GM23338 (cell line): ENCODE data around the gene MMADHC. TPM values are rescaled to one million over a fixed set of nuclear protein-coding genes. Genes with fewer than 3 reads are reported as not detected.
"Not testable (repeated sequence)": the region's sequence is repeated elsewhere in the genome, so short reads cannot be mapped to it uniquely, and the experiment has no call there.

Experiments used
- ATAC-seq: fragments of 200-7000 bp; cut with Tn5 transposase; 3 replicates; pipeline ENCODE4 v1.9.1; 2020
- DNase-seq: peaks from one replicate; pipeline ENCODE4 v3.0.0-alpha.2; 2015; ENCODE audit warnings: low spot score
- H2AFZ ChIP-seq: fragments of 200-600 bp; sonication (generic); 2 replicates; pipeline ENCODE4 v1.8.0; 2016; ENCODE audit warnings: antibody characterized with exemption, mild to moderate bottlenecking, moderate library complexity
- H3F3A ChIP-seq: fragments of 200-600 bp; sonication (generic); replicated peaks from 2 replicates; pipeline ENCODE4 v1.8.0; 2017; ENCODE audit warnings: antibody characterized with exemption, mixed run types, low read depth
- H3K27ac ChIP-seq: fragments of 200-600 bp; sonication (generic); 2 replicates; pipeline ENCODE4 v1.6.1; 2016; ENCODE audit warnings: low read depth
- H3K27me3 ChIP-seq: fragments of 200-600 bp; sonication (generic); 2 replicates; pipeline ENCODE4 v1.8.0; 2016; ENCODE audit warnings: mild to moderate bottlenecking, mixed run types, moderate library complexity; ENCODE audit not compliant: insufficient read depth
- H3K36me3 ChIP-seq: fragments of 200-600 bp; sonication (generic); 2 replicates; pipeline ENCODE4 v1.8.0; 2016; ENCODE audit warnings: mild to moderate bottlenecking; ENCODE audit not compliant: insufficient read depth
- H3K4me1 ChIP-seq: fragments of 200-600 bp; sonication (generic); 2 replicates; pipeline ENCODE4 v1.8.0; 2016; ENCODE audit warnings: mild to moderate bottlenecking, moderate library complexity; ENCODE audit not compliant: insufficient read depth
- H3K4me2 ChIP-seq: fragments of 200-600 bp; sonication (generic); 2 replicates; pipeline ENCODE4 v1.7.1; 2017; ENCODE audit warnings: mixed run types
- H3K4me3 ChIP-seq: fragments of 200-600 bp; sonication (generic); 2 replicates; pipeline ENCODE4 v1.6.1; 2016; ENCODE audit warnings: mixed run types
- H3K79me2 ChIP-seq: fragments of 200-600 bp; sonication (generic); replicated peaks from 2 replicates; pipeline ENCODE4 v1.8.0; 2017; ENCODE audit warnings: mild to moderate bottlenecking; ENCODE audit not compliant: insufficient read depth
- H3K9me2 ChIP-seq: fragments of 200-600 bp; sonication (generic); 2 replicates; pipeline ENCODE4 v1.8.0; 2017; ENCODE audit not compliant: insufficient read depth
- H4K20me1 ChIP-seq: fragments of 200-600 bp; sonication (generic); replicated peaks from 2 replicates; pipeline ENCODE4 v1.8.0; 2017; ENCODE audit warnings: mild to moderate bottlenecking; ENCODE audit not compliant: insufficient read depth
- H3K27ac Mint-ChIP-seq: 2 replicates; pipeline ENCODE4 v1.8.0; 2020; ENCODE audit warnings: inconsistent platforms, mild to moderate bottlenecking, moderate library complexity, mixed read lengths
- H3K27me3 Mint-ChIP-seq: 3 replicates; pipeline ENCODE4 v1.8.0; 2022; ENCODE audit warnings: low read depth, mild to moderate bottlenecking, moderate library complexity, mixed read lengths, inconsistent platforms; ENCODE audit not compliant: insufficient read depth, poor library complexity
- H3K36me3 Mint-ChIP-seq: 3 replicates; pipeline ENCODE4 v1.8.0; 2021; ENCODE audit warnings: low read depth, mild to moderate bottlenecking, inconsistent platforms, moderate library complexity, mixed read lengths
- H3K4me1 Mint-ChIP-seq: 3 replicates; pipeline ENCODE4 v1.8.0; 2020; ENCODE audit warnings: mild to moderate bottlenecking, inconsistent platforms, mixed read lengths
- H3K4me3 Mint-ChIP-seq: 3 replicates; pipeline ENCODE4 v1.8.0; 2021; ENCODE audit warnings: moderate library complexity, mild to moderate bottlenecking, inconsistent platforms, mixed read lengths
- H3K9me3 Mint-ChIP-seq: 3 replicates; pipeline ENCODE4 v1.8.0; 2020; ENCODE audit warnings: moderate library complexity, mild to moderate bottlenecking, inconsistent platforms, mixed read lengths
- POLR2AphosphoS5 ChIP-seq: IDR thresholded peaks from 2 replicates; pipeline ENCODE4 v1.6.1; 2016; ENCODE audit warnings: antibody characterized with exemption, low read depth
- STAT1 ChIP-seq: IDR thresholded peaks from one replicate; pipeline ENCODE4 v1.6.1; 2016; ENCODE audit warnings: antibody characterized with exemption; ENCODE audit not compliant: unreplicated experiment
- ZNF114 ChIP-seq: fragments of 250-450 bp; sonication (Bioruptor Pico); IDR thresholded peaks from 2 replicates; pipeline ENCODE4 v1.5.0; 2020; ENCODE audit warnings: mild to moderate bottlenecking, moderate library complexity
- polyA plus RNA-seq: library from polyadenylated mRNA; unstranded; fragments of >200 nt; fragmentation: Nextera tagmentation; extraction: Ambion mirVana; gene quantifications from 2 replicates; pipeline ENCODE4 v1.2.1, GENCODE V29; 2016
- total RNA-seq: library from RNA; depleted of rRNA; stranded (reverse); fragments of >200 nt; shearing (Covaris generic); gene quantifications from 2 replicates; pipeline ENCODE4 v1.2.3, GENCODE V29; 2014
- TF ChIP-seq, protein P1 (sequence below): fragments of 250-450 bp; sonication (Bioruptor Pico); IDR thresholded peaks from 2 replicates; pipeline ENCODE4 v1.5.0; 2020; ENCODE audit warnings: mild to moderate bottlenecking, moderate library complexity
- TF ChIP-seq, protein P2 (sequence below): IDR thresholded peaks from one replicate; pipeline ENCODE4 v1.6.1; 2018; ENCODE audit warnings: antibody characterized with exemption; ENCODE audit not compliant: unreplicated experiment

Gene MMADHC
- total and polyA plus RNA-seq, 2 experiments from 2014 or later = 135 to 163 TPM

DNA sequence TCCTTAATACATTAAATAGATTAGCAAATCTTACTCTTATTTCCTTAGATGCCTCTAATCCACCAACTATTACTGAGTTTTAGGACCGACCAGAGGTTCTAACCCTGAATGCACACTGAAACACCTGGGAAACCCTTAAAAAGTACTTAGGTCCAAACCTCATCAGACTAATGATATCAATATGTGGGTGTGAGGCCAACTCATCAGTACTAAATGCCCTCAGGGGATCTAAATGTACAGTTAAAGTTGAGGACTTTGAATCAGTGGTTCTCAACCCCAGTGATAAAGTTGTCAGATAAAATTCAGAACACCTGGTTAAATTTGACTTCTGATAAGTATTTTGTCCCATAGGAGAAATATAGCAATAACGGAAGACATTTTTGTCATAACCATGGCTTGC is 20.9 kb downstream of the MMADHC start (continued):
- TF ChIP-seq, protein P1, sequence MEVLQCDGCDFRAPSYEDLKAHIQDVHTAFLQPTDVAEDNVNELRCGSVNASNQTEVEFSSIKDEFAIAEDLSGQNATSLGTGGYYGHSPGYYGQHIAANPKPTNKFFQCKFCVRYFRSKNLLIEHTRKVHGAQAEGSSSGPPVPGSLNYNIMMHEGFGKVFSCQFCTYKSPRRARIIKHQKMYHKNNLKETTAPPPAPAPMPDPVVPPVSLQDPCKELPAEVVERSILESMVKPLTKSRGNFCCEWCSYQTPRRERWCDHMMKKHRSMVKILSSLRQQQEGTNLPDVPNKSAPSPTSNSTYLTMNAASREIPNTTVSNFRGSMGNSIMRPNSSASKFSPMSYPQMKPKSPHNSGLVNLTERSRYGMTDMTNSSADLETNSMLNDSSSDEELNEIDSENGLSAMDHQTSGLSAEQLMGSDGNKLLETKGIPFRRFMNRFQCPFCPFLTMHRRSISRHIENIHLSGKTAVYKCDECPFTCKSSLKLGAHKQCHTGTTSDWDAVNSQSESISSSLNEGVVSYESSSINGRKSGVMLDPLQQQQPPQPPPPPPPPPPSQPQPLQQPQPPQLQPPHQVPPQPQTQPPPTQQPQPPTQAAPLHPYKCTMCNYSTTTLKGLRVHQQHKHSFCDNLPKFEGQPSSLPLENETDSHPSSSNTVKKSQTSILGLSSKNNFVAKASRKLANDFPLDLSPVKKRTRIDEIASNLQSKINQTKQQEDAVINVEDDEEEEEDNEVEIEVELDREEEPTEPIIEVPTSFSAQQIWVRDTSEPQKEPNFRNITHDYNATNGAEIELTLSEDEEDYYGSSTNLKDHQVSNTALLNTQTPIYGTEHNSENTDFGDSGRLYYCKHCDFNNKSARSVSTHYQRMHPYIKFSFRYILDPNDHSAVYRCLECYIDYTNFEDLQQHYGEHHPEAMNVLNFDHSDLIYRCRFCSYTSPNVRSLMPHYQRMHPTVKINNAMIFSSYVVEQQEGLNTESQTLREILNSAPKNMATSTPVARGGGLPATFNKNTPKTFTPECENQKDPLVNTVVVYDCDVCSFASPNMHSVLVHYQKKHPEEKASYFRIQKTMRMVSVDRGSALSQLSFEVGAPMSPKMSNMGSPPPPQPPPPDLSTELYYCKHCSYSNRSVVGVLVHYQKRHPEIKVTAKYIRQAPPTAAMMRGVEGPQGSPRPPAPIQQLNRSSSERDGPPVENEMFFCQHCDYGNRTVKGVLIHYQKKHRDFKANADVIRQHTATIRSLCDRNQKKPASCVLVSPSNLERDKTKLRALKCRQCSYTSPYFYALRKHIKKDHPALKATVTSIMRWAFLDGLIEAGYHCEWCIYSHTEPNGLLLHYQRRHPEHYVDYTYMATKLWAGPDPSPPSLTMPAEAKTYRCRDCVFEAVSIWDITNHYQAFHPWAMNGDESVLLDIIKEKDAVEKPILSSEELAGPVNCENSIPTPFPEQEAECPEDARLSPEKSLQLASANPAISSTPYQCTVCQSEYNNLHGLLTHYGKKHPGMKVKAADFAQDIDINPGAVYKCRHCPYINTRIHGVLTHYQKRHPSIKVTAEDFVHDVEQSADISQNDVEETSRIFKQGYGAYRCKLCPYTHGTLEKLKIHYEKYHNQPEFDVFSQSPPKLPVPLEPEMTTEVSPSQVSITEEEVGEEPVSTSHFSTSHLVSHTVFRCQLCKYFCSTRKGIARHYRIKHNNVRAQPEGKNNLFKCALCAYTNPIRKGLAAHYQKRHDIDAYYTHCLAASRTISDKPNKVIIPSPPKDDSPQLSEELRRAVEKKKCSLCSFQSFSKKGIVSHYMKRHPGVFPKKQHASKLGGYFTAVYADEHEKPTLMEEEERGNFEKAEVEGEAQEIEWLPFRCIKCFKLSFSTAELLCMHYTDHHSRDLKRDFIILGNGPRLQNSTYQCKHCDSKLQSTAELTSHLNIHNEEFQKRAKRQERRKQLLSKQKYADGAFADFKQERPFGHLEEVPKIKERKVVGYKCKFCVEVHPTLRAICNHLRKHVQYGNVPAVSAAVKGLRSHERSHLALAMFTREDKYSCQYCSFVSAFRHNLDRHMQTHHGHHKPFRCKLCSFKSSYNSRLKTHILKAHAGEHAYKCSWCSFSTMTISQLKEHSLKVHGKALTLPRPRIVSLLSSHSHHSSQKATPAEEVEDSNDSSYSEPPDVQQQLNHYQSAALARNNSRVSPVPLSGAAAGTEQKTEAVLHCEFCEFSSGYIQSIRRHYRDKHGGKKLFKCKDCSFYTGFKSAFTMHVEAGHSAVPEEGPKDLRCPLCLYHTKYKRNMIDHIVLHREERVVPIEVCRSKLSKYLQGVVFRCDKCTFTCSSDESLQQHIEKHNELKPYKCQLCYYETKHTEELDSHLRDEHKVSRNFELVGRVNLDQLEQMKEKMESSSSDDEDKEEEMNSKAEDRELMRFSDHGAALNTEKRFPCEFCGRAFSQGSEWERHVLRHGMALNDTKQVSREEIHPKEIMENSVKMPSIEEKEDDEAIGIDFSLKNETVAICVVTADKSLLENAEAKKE (CRISPR knock-in tag) = no peak
- TF ChIP-seq ZNF114 (CRISPR knock-in tag) (no peak), STAT1 (no peak), POLR2AphosphoS5 (no peak)
- TF ChIP-seq, protein P2, sequence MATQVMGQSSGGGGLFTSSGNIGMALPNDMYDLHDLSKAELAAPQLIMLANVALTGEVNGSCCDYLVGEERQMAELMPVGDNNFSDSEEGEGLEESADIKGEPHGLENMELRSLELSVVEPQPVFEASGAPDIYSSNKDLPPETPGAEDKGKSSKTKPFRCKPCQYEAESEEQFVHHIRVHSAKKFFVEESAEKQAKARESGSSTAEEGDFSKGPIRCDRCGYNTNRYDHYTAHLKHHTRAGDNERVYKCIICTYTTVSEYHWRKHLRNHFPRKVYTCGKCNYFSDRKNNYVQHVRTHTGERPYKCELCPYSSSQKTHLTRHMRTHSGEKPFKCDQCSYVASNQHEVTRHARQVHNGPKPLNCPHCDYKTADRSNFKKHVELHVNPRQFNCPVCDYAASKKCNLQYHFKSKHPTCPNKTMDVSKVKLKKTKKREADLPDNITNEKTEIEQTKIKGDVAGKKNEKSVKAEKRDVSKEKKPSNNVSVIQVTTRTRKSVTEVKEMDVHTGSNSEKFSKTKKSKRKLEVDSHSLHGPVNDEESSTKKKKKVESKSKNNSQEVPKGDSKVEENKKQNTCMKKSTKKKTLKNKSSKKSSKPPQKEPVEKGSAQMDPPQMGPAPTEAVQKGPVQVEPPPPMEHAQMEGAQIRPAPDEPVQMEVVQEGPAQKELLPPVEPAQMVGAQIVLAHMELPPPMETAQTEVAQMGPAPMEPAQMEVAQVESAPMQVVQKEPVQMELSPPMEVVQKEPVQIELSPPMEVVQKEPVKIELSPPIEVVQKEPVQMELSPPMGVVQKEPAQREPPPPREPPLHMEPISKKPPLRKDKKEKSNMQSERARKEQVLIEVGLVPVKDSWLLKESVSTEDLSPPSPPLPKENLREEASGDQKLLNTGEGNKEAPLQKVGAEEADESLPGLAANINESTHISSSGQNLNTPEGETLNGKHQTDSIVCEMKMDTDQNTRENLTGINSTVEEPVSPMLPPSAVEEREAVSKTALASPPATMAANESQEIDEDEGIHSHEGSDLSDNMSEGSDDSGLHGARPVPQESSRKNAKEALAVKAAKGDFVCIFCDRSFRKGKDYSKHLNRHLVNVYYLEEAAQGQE = no peak

DNA sequence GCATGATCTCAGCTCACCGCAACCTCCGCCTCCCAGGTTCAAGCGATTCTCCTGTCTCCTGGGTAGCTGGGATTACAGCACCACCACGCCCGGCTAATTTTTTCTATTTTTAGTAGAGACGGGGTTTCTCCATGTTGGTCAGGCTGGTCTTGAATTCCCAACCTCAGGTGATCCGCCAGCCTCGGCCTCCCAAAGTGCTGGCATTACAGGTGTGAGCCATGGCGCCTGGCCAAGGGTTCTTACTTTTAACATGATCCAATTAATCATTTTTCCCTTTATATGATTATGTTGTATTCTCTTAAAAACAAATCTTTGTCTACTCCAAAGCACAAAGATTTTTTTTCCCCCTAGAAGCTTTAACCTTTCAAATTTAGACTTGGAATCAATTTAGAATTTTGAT is 21.9 kb downstream of the MMADHC start:
- not testable (repeated sequence) for H3K9me2 ChIP-seq, H3K27me3 Mint-ChIP-seq, H3F3A ChIP-seq, H3K9me3 Mint-ChIP-seq, H3K4me1 ChIP-seq, H3K4me1 Mint-ChIP-seq, H3K79me2 ChIP-seq, H3K27ac ChIP-seq, DNase-seq, H2AFZ ChIP-seq, H3K4me3 Mint-ChIP-seq, H3K4me2 ChIP-seq, H3K27ac Mint-ChIP-seq, ATAC-seq, H3K4me3 ChIP-seq, H4K20me1 ChIP-seq, H3K27me3 ChIP-seq
- H3K36me3 Mint-ChIP-seq = peaks cover 25% of the 10 kb centered on the region
- H3K36me3 ChIP-seq = peaks cover 18% of the 10 kb centered on the region; the same call in 1 of the 2 replicates
